GM13977 (cell line): Measurements from ENCODE around the gene THSD7A.
A peak's percentile ranks its signal among the peaks of the same experiment; 100 is the strongest.

ENCODE experiments used
- DNase-seq: peaks from one replicate; pipeline ENCODE4 v3.0.0; 2012; ENCODE audit warnings: low spot score
- in situ Hi-C: fragments of 300-500 bp; cut with MboI; formaldehyde crosslinking; loops from one replicate; pipeline ENCODE4 v1.12.0; 2022; ENCODE audit warnings: low sequenced_read_pairs, low pct_unique_long_range_greater_than_20kb, mixed read lengths, inconsistent platforms; ENCODE audit not compliant: unreplicated experiment
- TF ChIP-seq, protein P1 (sequence below): IDR thresholded peaks from 2 replicates; pipeline ENCODE4 v1.5.1; 2012; ENCODE audit warnings: mild to moderate bottlenecking, control low read depth; ENCODE audit not compliant: insufficient read depth; ENCODE audit errors: extremely low read depth, missing control alignments

Gene THSD7A

DNA sequence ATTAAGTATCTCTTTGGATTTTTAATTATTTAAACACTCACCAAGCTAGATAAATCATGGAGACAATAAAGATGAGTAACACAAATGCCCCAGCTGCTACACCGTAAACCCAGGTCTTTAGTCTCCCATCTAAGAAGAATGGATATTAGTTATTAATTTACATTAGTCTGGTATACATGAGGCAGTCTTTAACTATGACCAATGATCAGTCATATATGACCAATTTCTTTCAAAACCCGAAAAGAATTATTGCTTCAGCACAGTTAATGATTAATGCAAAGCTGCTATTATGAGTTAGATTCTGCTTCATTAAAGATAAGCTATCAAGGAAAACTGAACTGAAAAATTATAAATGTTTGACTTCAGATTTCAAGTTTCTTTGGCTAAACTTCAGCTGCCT, 455.5 kb downstream of the THSD7A start:
- TF ChIP-seq, protein P1, sequence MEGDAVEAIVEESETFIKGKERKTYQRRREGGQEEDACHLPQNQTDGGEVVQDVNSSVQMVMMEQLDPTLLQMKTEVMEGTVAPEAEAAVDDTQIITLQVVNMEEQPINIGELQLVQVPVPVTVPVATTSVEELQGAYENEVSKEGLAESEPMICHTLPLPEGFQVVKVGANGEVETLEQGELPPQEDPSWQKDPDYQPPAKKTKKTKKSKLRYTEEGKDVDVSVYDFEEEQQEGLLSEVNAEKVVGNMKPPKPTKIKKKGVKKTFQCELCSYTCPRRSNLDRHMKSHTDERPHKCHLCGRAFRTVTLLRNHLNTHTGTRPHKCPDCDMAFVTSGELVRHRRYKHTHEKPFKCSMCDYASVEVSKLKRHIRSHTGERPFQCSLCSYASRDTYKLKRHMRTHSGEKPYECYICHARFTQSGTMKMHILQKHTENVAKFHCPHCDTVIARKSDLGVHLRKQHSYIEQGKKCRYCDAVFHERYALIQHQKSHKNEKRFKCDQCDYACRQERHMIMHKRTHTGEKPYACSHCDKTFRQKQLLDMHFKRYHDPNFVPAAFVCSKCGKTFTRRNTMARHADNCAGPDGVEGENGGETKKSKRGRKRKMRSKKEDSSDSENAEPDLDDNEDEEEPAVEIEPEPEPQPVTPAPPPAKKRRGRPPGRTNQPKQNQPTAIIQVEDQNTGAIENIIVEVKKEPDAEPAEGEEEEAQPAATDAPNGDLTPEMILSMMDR: no peak
- DNase-seq: no peak
- in situ Hi-C loops: no loop called here

DNA sequence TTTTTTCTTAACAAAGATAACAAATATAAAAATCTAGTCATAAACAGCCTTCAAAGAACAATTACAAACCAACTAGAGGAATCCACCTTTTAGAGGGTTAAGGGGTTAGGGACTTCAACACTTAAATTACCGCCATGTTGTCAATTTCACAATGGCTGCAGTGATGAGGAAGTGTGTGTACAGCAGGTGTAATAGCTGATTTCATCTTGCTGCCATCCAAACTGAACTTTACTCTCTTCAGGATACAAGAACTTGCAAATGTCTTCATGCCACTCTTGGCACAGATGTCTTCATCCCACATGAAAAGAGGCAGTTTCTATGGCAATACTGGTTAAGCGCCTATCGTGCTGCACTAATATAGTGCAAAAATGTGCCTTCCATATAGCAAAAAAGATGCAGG, 457.4 kb downstream of the THSD7A start:
- TF ChIP-seq, protein P1: no peak
- in situ Hi-C loops: no loop called here
- no peak for DNase-seq

DNA sequence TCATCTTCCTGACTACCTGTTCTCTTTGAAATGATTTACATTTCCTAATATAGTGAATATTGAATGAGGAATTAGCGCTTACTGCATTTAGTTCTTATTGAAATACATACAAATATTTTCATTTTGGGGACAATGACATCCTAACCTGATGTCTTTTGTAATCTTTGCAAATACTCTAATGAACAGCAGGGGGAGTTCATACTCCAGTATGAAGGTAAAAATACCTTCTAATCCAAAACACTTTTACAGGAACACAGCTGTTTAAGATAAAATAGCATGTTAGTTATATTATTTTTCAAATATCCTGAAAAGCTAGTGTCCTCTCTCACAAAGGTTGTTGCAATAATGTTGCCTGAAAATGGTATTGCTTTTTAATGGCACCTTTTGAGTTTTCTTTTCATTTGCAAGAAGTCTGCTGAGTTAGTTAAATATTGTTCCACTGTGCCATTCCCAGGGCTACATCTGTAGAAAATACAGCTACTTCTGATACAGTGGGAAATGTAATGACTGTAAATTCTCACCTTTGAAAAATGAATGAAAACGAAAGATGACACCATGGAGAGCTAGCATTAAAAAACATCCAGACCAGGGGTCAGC, 458.4 kb downstream of the THSD7A start:
- in situ Hi-C loops: no loop called here
- DNase-seq: no peak

DNA sequence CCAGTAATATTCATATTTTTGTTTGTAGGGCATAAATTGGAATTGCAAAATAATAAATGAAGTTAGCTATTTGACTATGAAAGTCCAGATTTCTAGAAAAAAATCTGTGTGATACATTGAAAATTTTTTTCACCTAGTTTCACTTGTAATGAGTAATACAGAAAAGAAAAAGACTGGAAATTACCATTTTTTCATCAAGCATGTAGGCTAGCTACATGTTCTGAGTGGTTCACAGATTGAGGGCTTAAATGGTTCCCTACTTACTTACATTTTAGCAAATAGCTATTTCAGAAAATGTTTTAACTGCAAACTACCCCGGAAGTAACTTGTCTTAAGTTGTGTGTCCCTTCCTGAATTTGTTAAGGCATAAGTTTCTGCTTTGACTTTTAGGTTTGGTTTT, 462.3 kb downstream of the THSD7A start:
- TF ChIP-seq, protein P1: no peak
- in situ Hi-C loops: no loop called here
- DNase-seq: no peak

More for the DNA sequence above, 458.4 kb downstream of the THSD7A start:
- TF ChIP-seq, protein P1: peak; percentile 47

DNA sequence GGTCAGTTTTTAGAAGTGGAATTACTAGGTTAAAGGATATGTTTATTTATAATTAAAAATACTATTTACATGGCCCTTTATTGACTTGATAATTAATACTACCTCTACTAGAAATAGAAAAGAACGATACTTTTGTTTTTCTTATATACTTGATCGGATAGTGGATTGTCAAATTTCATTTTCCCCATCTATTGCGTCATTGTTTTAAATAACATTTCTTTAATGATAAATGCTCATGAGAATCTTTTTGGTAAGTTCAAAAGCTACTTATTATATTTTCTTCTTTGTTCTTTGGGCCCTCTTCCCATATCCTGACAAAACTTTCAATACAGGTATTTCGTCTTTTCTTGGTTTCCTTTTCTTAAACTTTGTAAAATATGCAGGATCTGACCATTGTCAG, 465.9 kb downstream of the THSD7A start:
- in situ Hi-C loops: no loop called here
- TF ChIP-seq, protein P1: no peak
- no peak for DNase-seq

DNA sequence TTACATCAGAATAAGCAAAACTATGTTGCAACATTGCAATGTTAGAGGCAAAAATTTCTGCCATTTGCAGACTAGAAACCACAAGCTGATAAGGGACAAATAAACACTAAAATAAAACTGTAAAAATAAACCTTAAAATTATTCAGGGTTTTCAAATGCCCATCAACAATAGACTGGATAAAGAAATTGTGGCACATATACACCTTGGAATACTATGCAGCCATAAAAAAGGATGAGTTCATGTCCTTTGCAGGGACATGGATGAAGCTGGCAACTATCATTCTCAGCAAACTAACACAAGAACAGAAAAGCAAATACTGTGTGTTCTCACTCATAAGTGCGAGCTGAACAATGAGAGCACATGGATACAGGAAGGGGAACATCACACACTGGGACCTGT, 473.4 kb downstream of the THSD7A start:
- in situ Hi-C loops: no loop called here
- TF ChIP-seq, protein P1: no peak
- no peak for DNase-seq
